Measurements from ENCODE around the gene GRIA3. TPM values are rescaled to one million over a fixed set of nuclear protein-coding genes. Genes with fewer than 3 reads are reported as not detected.
"Not testable (repeated sequence)": the region's sequence is repeated elsewhere in the genome, so short reads cannot be mapped to it uniquely, and the experiment has no call there.

GRIA3 gene
- total and polyA plus RNA-seq, 5 donors, result 1.6 to 5.4 (median 4.0) TPM

GRCh38 chrX:123272630-123273029 is 88.6 kb downstream of the GRIA3 start:
- intact Hi-C loops (cut with DNase I), result no loop called here
- DNase-seq (no peak), ATAC-seq (no peak)
- Histone ChIP-seq H3K4me3 (ENCODE audit: low read length) (no peak overlapping the region), H3K27me3 (ENCODE audit: control insufficient read depth, insufficient read depth) (no peaks in the 10 kb centered on the region), H3K9me3 (ENCODE audit: control insufficient read depth, low read length) (no peaks in the 10 kb centered on the region), H3K27ac (ENCODE audit: low read length) (no peak overlapping the region), H3K4me1 (ENCODE audit: control insufficient read depth, insufficient read depth, low read length) (no peaks in the 10 kb centered on the region)
- WGBS, result 85% methylated on average over 4 of the region's 4 CpGs

DNA sequence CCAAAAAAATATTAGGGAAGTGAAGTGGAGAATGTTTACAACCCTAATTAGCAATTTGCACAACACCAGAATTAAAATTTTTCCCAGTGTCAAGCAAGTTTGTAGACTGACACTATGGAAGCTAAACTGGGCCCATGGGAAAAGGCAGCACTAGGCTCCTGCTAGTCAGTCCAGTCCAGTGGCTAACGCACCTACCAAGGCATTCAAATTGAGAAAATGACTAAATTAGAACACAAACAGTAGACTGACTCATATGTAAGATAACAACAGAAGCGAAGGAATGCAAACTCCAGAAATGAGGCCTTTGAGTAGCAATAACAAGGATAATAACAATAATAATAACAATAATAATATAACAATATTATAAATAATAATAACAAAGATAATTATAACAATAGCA is 90.7 kb downstream of the GRIA3 start:
- intact Hi-C loops (cut with DNase I), result no loop called here
- ATAC-seq, result no peak

GRCh38 chrX:123277347-123277746 is 93.3 kb downstream of the GRIA3 start:
- intact Hi-C loops (cut with DNase I), result no loop called here

More for the DNA sequence above, 90.7 kb downstream of the GRIA3 start:
- H3K27ac ChIP-seq (ENCODE audit: low read length), result no peak overlapping the region
- no peaks in the 10 kb centered on the region for H3K9me3 ChIP-seq (ENCODE audit: control insufficient read depth, low read length)
- DNase-seq, result no peak
- H3K4me3 ChIP-seq (ENCODE audit: low read length), result no peak overlapping the region
- 88% methylated on average over 2 of the region's 2 CpGs for WGBS
- no peaks in the 10 kb centered on the region for H3K27me3 ChIP-seq (ENCODE audit: control insufficient read depth, insufficient read depth)
- H3K4me1 ChIP-seq (ENCODE audit: control insufficient read depth, insufficient read depth, low read length), result no peaks in the 10 kb centered on the region

DNA sequence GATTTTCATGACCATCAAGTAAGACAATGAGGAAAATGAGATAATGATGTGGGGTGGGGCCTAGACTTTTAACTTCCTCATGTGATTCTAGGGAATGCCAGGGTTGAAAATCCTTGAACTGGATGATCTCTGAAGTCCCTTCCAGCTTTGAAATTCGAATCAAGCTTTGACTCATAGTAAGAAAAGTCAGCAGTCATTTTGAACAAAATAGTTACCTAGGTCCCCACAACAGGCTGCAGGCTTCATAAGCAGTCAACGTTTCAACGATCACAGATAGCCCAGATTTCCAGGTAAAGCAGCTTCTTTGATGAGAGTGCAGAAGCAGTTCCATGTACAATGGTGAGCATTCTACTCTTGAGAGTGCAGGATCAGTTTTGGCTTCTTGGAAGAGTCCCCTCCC is 93.7 kb downstream of the GRIA3 start:
- no peak for DNase-seq
- 83% methylated on average over 3 of the region's 3 CpGs for WGBS
- intact Hi-C loops (cut with DNase I), result no loop called here

More at GRCh38 chrX:123277347-123277746, 93.3 kb downstream of the GRIA3 start:
- 66% methylated on average over 4 of the region's 4 CpGs for WGBS
- H3K4me1 ChIP-seq (ENCODE audit: control insufficient read depth, insufficient read depth, low read length), result no peaks in the 10 kb centered on the region
- no peak overlapping the region for H3K27ac ChIP-seq (ENCODE audit: low read length)
- no peaks in the 10 kb centered on the region for H3K27me3 ChIP-seq (ENCODE audit: control insufficient read depth, insufficient read depth)
- ATAC-seq (no peak), DNase-seq (no peak)
- no peaks in the 10 kb centered on the region for H3K9me3 ChIP-seq (ENCODE audit: control insufficient read depth, low read length)
- H3K4me3 ChIP-seq (ENCODE audit: low read length), result no peak overlapping the region

GRCh38 chrX:123282241-123282640 is 98.2 kb downstream of the GRIA3 start:
- ATAC-seq, result no peak
- 82% methylated on average over 5 of the region's 5 CpGs for WGBS

More for the DNA sequence above, 93.7 kb downstream of the GRIA3 start:
- no peaks in the 10 kb centered on the region for H3K4me1 ChIP-seq (ENCODE audit: control insufficient read depth, insufficient read depth, low read length)
- ATAC-seq, result no peak
- no peak overlapping the region for H3K27ac ChIP-seq (ENCODE audit: low read length)
- H3K27me3 ChIP-seq (ENCODE audit: control insufficient read depth, insufficient read depth), result no peaks in the 10 kb centered on the region
- H3K4me3 ChIP-seq (ENCODE audit: low read length), result no peak overlapping the region
- no peaks in the 10 kb centered on the region for H3K9me3 ChIP-seq (ENCODE audit: control insufficient read depth, low read length)

DNA sequence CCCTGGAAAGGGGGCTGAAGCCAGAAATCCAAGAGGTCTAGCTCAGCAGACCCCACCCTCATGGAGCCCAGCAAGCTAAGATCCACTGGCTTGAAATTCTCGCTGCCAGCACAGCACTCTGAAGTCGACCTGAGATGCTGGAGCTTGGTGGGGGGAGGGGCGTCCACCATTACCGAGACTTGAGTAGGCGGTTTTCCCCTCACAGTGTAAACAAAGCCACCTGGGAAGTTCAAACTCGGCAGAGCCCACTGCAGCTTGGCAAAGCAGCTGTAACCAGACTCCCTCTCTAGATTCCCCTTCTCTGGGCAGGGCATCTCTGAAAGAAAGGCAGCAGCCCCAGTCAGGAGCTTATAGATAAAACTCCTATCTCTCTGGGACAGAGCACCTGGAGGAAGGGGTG is 99.3 kb downstream of the GRIA3 start:
- H3K27ac ChIP-seq (ENCODE audit: low read length); intact Hi-C loops (cut with DNase I); H3K4me1 ChIP-seq (ENCODE audit: control insufficient read depth, insufficient read depth, low read length); H3K4me3 ChIP-seq (ENCODE audit: low read length); DNase-seq; H3K27me3 ChIP-seq (ENCODE audit: control insufficient read depth, insufficient read depth); ATAC-seq; H3K9me3 ChIP-seq (ENCODE audit: control insufficient read depth, low read length): not testable (repeated sequence)
- WGBS, result 65% methylated on average over 6 of the region's 6 CpGs

More at GRCh38 chrX:123282241-123282640, 98.2 kb downstream of the GRIA3 start:
- no peak overlapping the region for H3K27ac ChIP-seq (ENCODE audit: low read length)
- H3K4me3 ChIP-seq (ENCODE audit: low read length), result no peak overlapping the region
- intact Hi-C loops (cut with DNase I), result no loop called here
- H3K4me1 ChIP-seq (ENCODE audit: control insufficient read depth, insufficient read depth, low read length), result no peaks in the 10 kb centered on the region
- no peaks in the 10 kb centered on the region for H3K27me3 ChIP-seq (ENCODE audit: control insufficient read depth, insufficient read depth)
- DNase-seq, result no peak
- H3K9me3 ChIP-seq (ENCODE audit: control insufficient read depth, low read length), result no peaks in the 10 kb centered on the region

DNA sequence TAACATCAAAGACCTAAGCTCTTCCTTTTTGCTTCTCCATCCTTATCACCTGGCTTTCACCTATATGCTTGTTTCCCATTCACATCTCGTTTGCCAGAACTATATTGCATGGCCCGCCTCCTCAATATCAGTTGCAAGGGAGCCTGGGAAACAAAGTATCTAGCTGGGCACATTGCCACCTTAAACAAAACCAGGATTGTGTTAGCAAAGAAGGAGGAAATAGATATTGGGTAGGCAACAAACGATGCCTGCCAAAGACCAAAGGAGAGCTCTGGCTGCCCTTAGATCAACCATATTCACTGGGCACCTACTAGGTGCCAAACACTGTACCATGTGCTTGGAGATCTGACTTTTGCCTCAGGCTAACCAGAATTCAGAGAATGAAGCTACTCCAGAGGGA is 107.5 kb downstream of the GRIA3 start:
- intact Hi-C loops (cut with DNase I), result no loop called here
- no peak for DNase-seq
- Histone ChIP-seq H3K4me1 (ENCODE audit: control insufficient read depth, insufficient read depth, low read length) (no peaks in the 10 kb centered on the region), H3K9me3 (ENCODE audit: control insufficient read depth, low read length) (no peaks in the 10 kb centered on the region), H3K4me3 (ENCODE audit: low read length) (no peak overlapping the region), H3K27ac (ENCODE audit: low read length) (no peak overlapping the region), H3K27me3 (ENCODE audit: control insufficient read depth, insufficient read depth) (no peaks in the 10 kb centered on the region)
- ATAC-seq, result no peak
- WGBS, result 31% methylated on average over 3 of the region's 3 CpGs

DNA sequence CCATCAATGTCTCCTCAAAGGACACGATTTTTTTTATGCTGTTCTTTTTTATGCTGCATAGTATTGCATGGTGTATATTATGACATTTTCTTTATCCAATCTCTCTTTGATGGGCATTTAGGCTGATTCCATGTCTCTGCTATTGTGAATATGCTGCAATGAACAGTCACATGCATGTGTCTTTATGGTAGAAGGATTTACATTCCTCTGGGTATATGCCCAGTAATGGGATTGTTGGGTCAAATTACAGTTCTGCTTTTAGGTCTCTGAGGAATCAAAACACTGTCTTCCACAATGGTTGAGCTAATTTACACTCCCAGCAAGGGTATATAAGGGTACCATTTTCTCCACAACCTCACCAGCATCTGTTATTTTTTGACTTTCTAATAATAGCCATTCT is 113.9 kb downstream of the GRIA3 start:
- intact Hi-C loops (cut with DNase I), result no loop called here
- no peak for ATAC-seq
- Histone ChIP-seq H3K9me3 (ENCODE audit: control insufficient read depth, low read length) (no peaks in the 10 kb centered on the region), H3K4me1 (ENCODE audit: control insufficient read depth, insufficient read depth, low read length) (no peaks in the 10 kb centered on the region), H3K4me3 (ENCODE audit: low read length) (no peak overlapping the region), H3K27me3 (ENCODE audit: control insufficient read depth, insufficient read depth) (no peaks in the 10 kb centered on the region), H3K27ac (ENCODE audit: low read length) (no peak overlapping the region)
- whole genome bisulfite sequencing, result 66% methylated on average over 1 of the region's 1 CpG
- DNase-seq, result no peak

DNA sequence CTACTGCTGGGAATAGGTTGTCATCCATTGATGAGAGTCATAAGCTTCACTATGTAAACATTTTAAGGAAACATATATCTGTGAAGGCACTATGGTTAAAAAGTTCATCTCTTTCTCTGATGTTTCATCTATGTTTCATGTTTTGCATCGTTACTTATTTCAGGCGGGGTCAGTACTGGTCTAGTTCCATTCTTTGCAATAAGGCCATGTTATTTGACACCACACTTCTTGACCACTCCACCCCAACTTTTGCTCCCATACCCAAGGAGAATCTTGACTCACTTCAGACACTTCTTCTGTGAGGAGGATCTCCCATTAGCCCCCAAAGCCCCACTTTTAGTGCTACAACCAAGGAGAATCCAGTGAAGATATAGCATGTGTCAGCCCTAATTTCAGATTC is 119.4 kb downstream of the GRIA3 start:
- WGBS, result 84% methylated on average over 2 of the region's 2 CpGs
- Histone ChIP-seq H3K4me1 (ENCODE audit: control insufficient read depth, insufficient read depth, low read length) (no peaks in the 10 kb centered on the region), H3K9me3 (ENCODE audit: control insufficient read depth, low read length) (no peaks in the 10 kb centered on the region), H3K27ac (ENCODE audit: low read length) (no peak overlapping the region), H3K27me3 (ENCODE audit: control insufficient read depth, insufficient read depth) (no peaks in the 10 kb centered on the region), H3K4me3 (ENCODE audit: low read length) (no peak overlapping the region)
- intact Hi-C loops (cut with DNase I), result no loop called here
- DNase-seq (no peak), ATAC-seq (no peak)

GRCh38 chrX:123308658-123309057 is 124.6 kb downstream of the GRIA3 start:
- 91% methylated on average over 5 of the region's 5 CpGs for WGBS
- no peak overlapping the region for H3K4me3 ChIP-seq (ENCODE audit: low read length)
- DNase-seq, result no peak
- no peaks in the 10 kb centered on the region for H3K4me1 ChIP-seq (ENCODE audit: control insufficient read depth, insufficient read depth, low read length)
- no peaks in the 10 kb centered on the region for H3K9me3 ChIP-seq (ENCODE audit: control insufficient read depth, low read length)
- no peaks in the 10 kb centered on the region for H3K27me3 ChIP-seq (ENCODE audit: control insufficient read depth, insufficient read depth)
- no peak for ATAC-seq
- H3K27ac ChIP-seq (ENCODE audit: low read length), result no peak overlapping the region
- intact Hi-C loops (cut with DNase I), result no loop called here

GRCh38 chrX:123310112-123310511 is 126.0 kb downstream of the GRIA3 start:
- intact Hi-C loops (cut with DNase I), result no loop called here
- ATAC-seq (no peak), DNase-seq (no peak)
- Histone ChIP-seq H3K27ac (ENCODE audit: low read length) (no peak overlapping the region), H3K27me3 (ENCODE audit: control insufficient read depth, insufficient read depth) (no peaks in the 10 kb centered on the region), H3K9me3 (ENCODE audit: control insufficient read depth, low read length) (no peaks in the 10 kb centered on the region), H3K4me3 (ENCODE audit: low read length) (no peak overlapping the region), H3K4me1 (ENCODE audit: control insufficient read depth, insufficient read depth, low read length) (no peaks in the 10 kb centered on the region)

- Histone ChIP-seq H3K9me3 (ENCODE audit: control insufficient read depth, low read length) (no peaks in the 10 kb centered on the region), H3K4me1 (ENCODE audit: control insufficient read depth, insufficient read depth, low read length) (no peaks in the 10 kb centered on the region), H3K4me3 (ENCODE audit: low read length) (no peak overlapping the region), H3K27ac (ENCODE audit: low read length) (no peak overlapping the region), H3K27me3 (ENCODE audit: control insufficient read depth, insufficient read depth) (no peaks in the 10 kb centered on the region)
- WGBS, result 84% methylated on average over 1 of the region's 1 CpG
- ATAC-seq (no peak), DNase-seq (no peak)
- intact Hi-C loops (cut with DNase I), result no loop called here
Measured at GRCh38 chrX:123311486-123311885, 127.4 kb downstream of the GRIA3 start.
